ENCODE results near the gene CNTNAP2. TPM values are rescaled to one million over a fixed set of nuclear protein-coding genes. Genes with fewer than 3 reads are reported as not detected.

CNTNAP2 gene
- total RNA-seq, 1 experiment from 2014 or later = 64.5 TPM

DNA sequence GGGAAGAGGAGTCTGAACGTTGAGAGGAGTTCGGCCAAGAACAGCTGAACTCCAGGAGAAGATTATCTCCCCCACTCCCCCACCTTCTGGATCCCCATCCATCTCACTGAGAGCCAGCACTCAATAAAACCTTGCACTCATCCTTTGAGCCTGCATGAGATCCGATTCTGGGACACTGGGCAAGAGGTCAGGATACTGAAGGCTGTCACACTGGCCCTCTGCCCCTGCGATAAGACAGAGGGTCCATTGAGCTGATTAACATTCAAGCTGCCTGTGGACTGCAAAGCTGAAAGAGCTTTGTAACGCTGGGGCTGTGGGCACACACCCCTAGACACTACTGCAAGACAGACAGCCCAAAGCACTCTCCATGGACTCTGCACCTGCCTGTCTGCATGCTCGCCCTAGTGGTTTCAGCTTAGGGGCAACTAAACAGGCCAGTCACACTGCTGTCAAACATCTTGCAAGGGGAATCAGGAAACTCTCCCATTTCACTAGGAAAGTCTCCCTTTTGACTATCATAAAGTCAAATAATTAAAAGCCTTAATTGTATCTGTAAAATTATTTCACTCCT, 42.3 kb upstream of the CNTNAP2 start:
- DNase-seq = no peak
- H2BK120ac ChIP-seq (ENCODE audit: low read depth, low read length, poor library complexity, severe bottlenecking) = no peak overlapping the region

More for the DNA sequence above, 42.3 kb upstream of the CNTNAP2 start:
- Mint-ChIP-seq H3K4me1 (peaks cover 3% of the 10 kb centered on the region in 2 experiments; a peak in 3 of 4 replicates), H3K36me3 (ENCODE audit: insufficient read depth in 1 of 3, low read depth in 3 of 3) (0 out of 7 replicates have a peak, but pooled peaks cover 0 to 4% (median 0%) of the 10 kb centered on the region in 3 experiments), H3K4me3 (no peak overlapping the region), H3K9me3 (0 out of 5 replicates have a peak, but pooled peaks cover 0 to 3% of the 10 kb centered on the region in 2 experiments), H3K27ac (no peak overlapping the region), H3K27me3 (ENCODE audit: low read depth) (no peaks in the 10 kb centered on the region)
- Histone ChIP-seq H3K4me2 (ENCODE audit: insufficient read depth, insufficient read length, low read length) (no peak overlapping the region), H3T11ph (ENCODE audit: low read length) (no peak overlapping the region), H3K79me1 (ENCODE audit: insufficient read depth, low read depth, low read length, poor library complexity, severe bottlenecking) (no peaks in the 10 kb centered on the region), H3K27me3 (ENCODE audit: insufficient read depth, low read length) (no peaks in the 10 kb centered on the region), H2AFZ (ENCODE audit: low read length) (no peak overlapping the region), H3K23ac (ENCODE audit: insufficient read length, low read depth, low read length) (no peak overlapping the region), H3K27ac (ENCODE audit: insufficient read length, low read depth, low read length) (no peak overlapping the region), H2BK20ac (ENCODE audit: low read depth, low read length, poor library complexity, severe bottlenecking) (no peak overlapping the region), H2BK12ac (ENCODE audit: insufficient read length, low read depth, low read length) (no peak overlapping the region), H3K79me2 (ENCODE audit: insufficient read depth, low read length) (no peaks in the 10 kb centered on the region), H4K5ac (ENCODE audit: insufficient read length, low read depth, low read length) (no peak overlapping the region), H3K56ac (ENCODE audit: insufficient read length, low read depth, low read length) (no peak overlapping the region), H4K91ac (ENCODE audit: insufficient read length, low read depth, low read length) (no peak overlapping the region), H2BK5ac (ENCODE audit: insufficient read length, low read length) (no peak overlapping the region), H3K4me1 (ENCODE audit: insufficient read depth, low read length) (no peaks in the 10 kb centered on the region), H2BK15ac (ENCODE audit: low read depth, low read length) (no peak overlapping the region), H4K8ac (replicated peaks; ENCODE audit: insufficient read length, low read depth, low read length) (no peak overlapping the region), H3K18ac (ENCODE audit: insufficient read length, low read depth, low read length) (no peak overlapping the region), H3K4ac (ENCODE audit: low read depth, low read length) (no peak overlapping the region), H3K14ac (ENCODE audit: insufficient read depth, low read length) (no peak overlapping the region), H4K20me1 (ENCODE audit: control insufficient read depth, insufficient read depth, insufficient read length) (no peaks in the 10 kb centered on the region), H2AK5ac (ENCODE audit: insufficient read length, low read length) (no peak overlapping the region), H3K9me3 (ENCODE audit: control insufficient read depth, low read depth, low read length) (no peaks in the 10 kb centered on the region), H3K23me2 (ENCODE audit: insufficient read length, low read depth, low read length, poor library complexity, severe bottlenecking) (no peaks in the 10 kb centered on the region), H3K9ac (ENCODE audit: extremely low read depth, insufficient read length, low read length) (no peak overlapping the region)
- WGBS (ENCODE audit: extremely low coverage, insufficient read length, low lambda C conversion rate) = no CpG with 5 or more reads among the region's 6 CpGs
- TF ChIP-seq, protein P1, sequence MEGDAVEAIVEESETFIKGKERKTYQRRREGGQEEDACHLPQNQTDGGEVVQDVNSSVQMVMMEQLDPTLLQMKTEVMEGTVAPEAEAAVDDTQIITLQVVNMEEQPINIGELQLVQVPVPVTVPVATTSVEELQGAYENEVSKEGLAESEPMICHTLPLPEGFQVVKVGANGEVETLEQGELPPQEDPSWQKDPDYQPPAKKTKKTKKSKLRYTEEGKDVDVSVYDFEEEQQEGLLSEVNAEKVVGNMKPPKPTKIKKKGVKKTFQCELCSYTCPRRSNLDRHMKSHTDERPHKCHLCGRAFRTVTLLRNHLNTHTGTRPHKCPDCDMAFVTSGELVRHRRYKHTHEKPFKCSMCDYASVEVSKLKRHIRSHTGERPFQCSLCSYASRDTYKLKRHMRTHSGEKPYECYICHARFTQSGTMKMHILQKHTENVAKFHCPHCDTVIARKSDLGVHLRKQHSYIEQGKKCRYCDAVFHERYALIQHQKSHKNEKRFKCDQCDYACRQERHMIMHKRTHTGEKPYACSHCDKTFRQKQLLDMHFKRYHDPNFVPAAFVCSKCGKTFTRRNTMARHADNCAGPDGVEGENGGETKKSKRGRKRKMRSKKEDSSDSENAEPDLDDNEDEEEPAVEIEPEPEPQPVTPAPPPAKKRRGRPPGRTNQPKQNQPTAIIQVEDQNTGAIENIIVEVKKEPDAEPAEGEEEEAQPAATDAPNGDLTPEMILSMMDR (conservative IDR thresholded peaks at IDR 0.05) = no peak
